Skeletal muscle tissue (tissue), 4 donors: ENCODE data around the gene NOTCH2. TPM values are rescaled to one million over a fixed set of nuclear protein-coding genes. Genes with fewer than 3 reads are reported as not detected.
"Not testable (repeated sequence)": the region's sequence is repeated elsewhere in the genome, so short reads cannot be mapped to it uniquely, and the experiment has no call there.

Source experiments
- H3K27ac ChIP-seq: one replicate; pipeline ENCODE4 v1.7.0; 2013; ENCODE audit warnings: mild to moderate bottlenecking, low read depth, low read length, inconsistent platforms
- H3K27me3 ChIP-seq, 3 donors: one replicate each; pipeline ENCODE4 v1.7.0; 2013; ENCODE audit warnings: low read length in 3 of 3; ENCODE audit not compliant: control insufficient read depth in 3 of 3, insufficient read depth in 3 of 3
- H3K36me3 ChIP-seq, 3 donors: one replicate each; pipeline ENCODE4 v1.7.0; 2013; ENCODE audit warnings: low read length in 3 of 3; ENCODE audit not compliant: control insufficient read depth in 3 of 3, insufficient read depth in 3 of 3
- H3K4me1 ChIP-seq, 3 donors: one replicate each; pipeline ENCODE4 v1.7.0; 2013; ENCODE audit warnings: low read length in 3 of 3, mild to moderate bottlenecking in 3 of 3; ENCODE audit not compliant: control insufficient read depth in 3 of 3, insufficient read depth in 3 of 3
- H3K4me3 ChIP-seq, 3 donors: one replicate each; pipeline ENCODE4 v1.7.0; 2013; ENCODE audit warnings: low read length in 3 of 3
- H3K9ac ChIP-seq, 3 donors: one replicate each; pipeline ENCODE4 v1.7.0; 2013; ENCODE audit warnings: low read length in 3 of 3, mild to moderate bottlenecking in 3 of 3, moderate library complexity in 2 of 3, low read depth in 1 of 3
- H3K9me3 ChIP-seq, 3 donors: one replicate each; pipeline ENCODE4 v1.7.0; 2013; ENCODE audit warnings: low read length in 3 of 3; ENCODE audit not compliant: control insufficient read depth in 3 of 3
- total RNA-seq: library from RNA; depleted of rRNA; stranded (reverse); fragments of >200 nt; gene quantifications from one replicate; pipeline ENCODE4 v1.2.3, GENCODE V29; 2014
- donor health status: Osteomylitis.

The NOTCH2 gene
- total RNA-seq, 1 donor from 2014 or later: 101 TPM

GRCh38 chr1:119988306-119989062 is 81.0 kb downstream of the NOTCH2 start:
- Histone ChIP-seq H3K36me3 (peaks cover 0 to 5% (median 0%) of the 10 kb centered on the region in 3 donors), H3K4me1 (peaks cover 2 to 13% (median 5%) of the 10 kb centered on the region in 3 donors), H3K4me3 (no peak overlapping the region), H3K9ac (no peak overlapping the region), H3K9me3 (no peaks in the 10 kb centered on the region), H3K27me3 (no peaks in the 10 kb centered on the region), H3K27ac (peak overlapping the region; percentile 15)

GRCh38 chr1:119987686-119988085 is 81.8 kb downstream of the NOTCH2 start:
- Histone ChIP-seq H3K27ac (peak overlapping the region; percentile 15), H3K9ac (no peak overlapping the region)

GRCh38 chr1:119987112-119987511 is 82.3 kb downstream of the NOTCH2 start:
- H3K27ac ChIP-seq: peak overlapping the region; percentile 49
- H3K4me1 ChIP-seq: peaks cover 2 to 13% (median 6%) of the 10 kb centered on the region in 3 donors
- no peaks in the 10 kb centered on the region for H3K9me3 ChIP-seq
- no peak overlapping the region for H3K9ac ChIP-seq
- no peak overlapping the region for H3K4me3 ChIP-seq
- H3K27me3 ChIP-seq: no peaks in the 10 kb centered on the region
- peaks cover 0 to 5% (median 0%) of the 10 kb centered on the region in 3 donors for H3K36me3 ChIP-seq

More at GRCh38 chr1:119987686-119988085, 81.8 kb downstream of the NOTCH2 start:
- peaks cover 0 to 5% (median 0%) of the 10 kb centered on the region in 3 donors for H3K36me3 ChIP-seq
- H3K9me3 ChIP-seq: no peaks in the 10 kb centered on the region
- H3K4me3 ChIP-seq: no peak overlapping the region
- H3K27me3 ChIP-seq: no peaks in the 10 kb centered on the region
- peaks cover 2 to 13% (median 5%) of the 10 kb centered on the region in 3 donors for H3K4me1 ChIP-seq

DNA sequence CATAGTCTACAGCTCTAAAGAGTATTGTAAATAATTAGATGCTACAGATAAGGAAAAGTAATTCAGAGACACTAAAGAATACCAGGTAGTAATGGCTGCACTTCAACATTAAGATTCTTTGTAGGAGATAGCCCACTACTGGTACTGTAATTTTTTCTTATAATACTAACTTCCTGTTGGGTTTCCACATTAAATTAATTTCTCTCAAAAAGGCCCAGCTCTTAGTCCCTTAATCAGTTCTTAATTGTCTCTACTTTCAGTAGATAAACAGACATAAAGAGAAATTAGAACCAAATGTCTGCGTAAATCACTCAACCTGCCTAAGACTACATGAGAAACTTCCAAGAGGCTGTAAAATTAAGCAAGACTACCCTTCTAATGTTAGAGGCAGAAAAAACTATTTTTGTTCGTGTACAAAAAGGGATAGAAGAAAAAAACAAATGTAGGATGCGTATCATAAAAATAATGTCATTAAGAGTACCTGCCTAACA is 83.4 kb downstream of the NOTCH2 start:
- peaks cover 0 to 5% (median 0%) of the 10 kb centered on the region in 3 donors for H3K36me3 ChIP-seq
- H3K27ac ChIP-seq: no peak overlapping the region
- H3K9me3 ChIP-seq: no peaks in the 10 kb centered on the region
- H3K4me3 ChIP-seq: no peak overlapping the region
- H3K9ac ChIP-seq: no peak overlapping the region
- no peaks in the 10 kb centered on the region for H3K27me3 ChIP-seq
- peaks cover 2 to 13% (median 12%) of the 10 kb centered on the region in 3 donors for H3K4me1 ChIP-seq

GRCh38 chr1:119984771-119985170 is 84.7 kb downstream of the NOTCH2 start:
- Histone ChIP-seq H3K9ac (no peak overlapping the region), H3K9me3 (no peaks in the 10 kb centered on the region), H3K4me3 (no peak overlapping the region)

GRCh38 chr1:119981986-119982815 is 87.3 kb downstream of the NOTCH2 start:
- Histone ChIP-seq H3K4me1 (peaks cover 0 to 7% (median 4%) of the 10 kb centered on the region in 3 donors), H3K9ac (no peak overlapping the region), H3K27ac (no peak overlapping the region), H3K27me3 (no peaks in the 10 kb centered on the region), H3K9me3 (no peaks in the 10 kb centered on the region), H3K4me3 (no peak overlapping the region), H3K36me3 (peaks cover 0 to 5% (median 0%) of the 10 kb centered on the region in 3 donors)

More at GRCh38 chr1:119984771-119985170, 84.7 kb downstream of the NOTCH2 start:
- H3K4me1 ChIP-seq: peaks cover 2 to 13% (median 12%) of the 10 kb centered on the region in 3 donors
- no peaks in the 10 kb centered on the region for H3K27me3 ChIP-seq
- H3K27ac ChIP-seq: no peak overlapping the region
- H3K36me3 ChIP-seq: peaks cover 0 to 5% (median 0%) of the 10 kb centered on the region in 3 donors

DNA sequence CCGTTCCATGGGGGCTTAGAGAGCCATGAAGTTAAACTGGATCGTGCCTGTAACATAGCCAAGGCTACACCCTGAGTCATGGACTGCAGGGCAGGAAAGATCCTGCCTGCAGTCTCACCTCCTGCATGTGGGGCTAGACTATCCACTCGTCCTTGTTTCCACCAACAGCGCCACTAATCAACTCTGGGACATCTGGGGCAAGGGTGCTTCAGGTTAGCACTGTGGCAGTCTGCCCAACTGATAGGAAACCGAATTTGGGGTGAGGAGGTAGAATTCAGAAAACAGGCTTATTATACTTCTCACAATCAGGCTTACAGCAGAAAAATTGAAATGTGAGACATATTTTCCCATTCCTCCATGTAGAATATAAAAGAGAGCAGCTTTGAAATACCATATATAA is 88.0 kb downstream of the NOTCH2 start:
- Histone ChIP-seq H3K4me3 (no peak overlapping the region), H3K4me1 (peaks cover 0 to 7% (median 4%) of the 10 kb centered on the region in 3 donors), H3K9ac (no peak overlapping the region), H3K9me3 (no peaks in the 10 kb centered on the region), H3K27me3 (no peaks in the 10 kb centered on the region), H3K36me3 (peaks cover 0 to 1% (median 0%) of the 10 kb centered on the region in 3 donors), H3K27ac (no peak overlapping the region)

DNA sequence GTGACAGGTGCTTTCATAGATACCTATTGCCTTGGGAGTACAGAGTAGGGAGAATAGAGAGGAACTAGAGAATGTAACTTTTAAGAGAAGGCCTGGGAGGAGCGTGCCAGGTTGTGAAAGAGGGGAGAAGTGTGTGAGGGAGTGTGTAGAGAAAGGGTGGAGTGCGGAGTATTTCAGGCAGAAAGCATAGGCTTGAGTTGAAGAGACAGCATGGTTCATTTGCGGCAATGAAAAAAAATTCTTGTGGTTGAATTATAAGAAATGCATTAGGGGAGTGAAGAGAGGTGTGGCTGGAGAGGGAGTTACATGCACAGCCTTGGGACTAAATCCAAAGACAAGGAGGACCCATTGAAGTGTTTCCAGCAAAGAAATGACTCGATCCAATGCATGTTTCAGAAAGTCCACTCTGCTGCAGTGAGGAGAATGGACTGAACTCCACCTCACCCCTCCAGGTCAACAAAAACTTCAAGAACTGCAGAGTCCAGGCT is 91.4 kb downstream of the NOTCH2 start:
- H3K27me3 ChIP-seq: no peaks in the 10 kb centered on the region
- no peak overlapping the region for H3K4me3 ChIP-seq
- peaks cover 0 to 12% (median 7%) of the 10 kb centered on the region in 3 donors for H3K4me1 ChIP-seq
- no peak overlapping the region for H3K9ac ChIP-seq
- no peaks in the 10 kb centered on the region for H3K36me3 ChIP-seq
- H3K9me3 ChIP-seq: no peaks in the 10 kb centered on the region
- H3K27ac ChIP-seq: no peak overlapping the region

DNA sequence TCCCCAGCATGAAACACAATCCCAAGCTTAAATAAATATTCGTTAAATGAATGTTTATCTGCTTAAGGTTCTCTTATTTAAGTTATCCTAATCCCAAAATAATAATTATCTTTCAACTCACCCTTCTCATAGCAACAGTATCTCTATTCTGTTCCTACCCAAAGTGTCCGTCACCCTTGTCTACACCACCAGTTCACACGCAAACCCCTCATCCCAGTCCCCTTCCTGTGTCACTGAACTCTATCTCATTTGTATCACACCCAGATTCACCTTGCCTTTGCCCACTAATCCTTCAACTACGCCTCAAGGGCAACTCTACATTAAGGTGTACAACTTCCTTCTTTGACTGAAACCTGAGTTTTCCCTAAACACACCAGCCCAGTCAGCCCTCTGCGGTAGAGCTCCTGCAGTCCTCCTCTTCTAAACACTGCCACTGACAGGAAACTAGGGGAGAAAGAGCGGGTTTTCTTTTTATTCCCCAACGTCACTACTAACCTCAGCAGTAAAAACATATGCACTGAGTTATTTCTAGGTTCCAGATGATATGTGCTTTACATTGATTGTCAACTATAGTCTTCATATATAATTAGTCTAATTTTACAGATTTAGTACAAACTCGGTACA is 92.2 kb downstream of the NOTCH2 start:
- H3K4me3 ChIP-seq, H3K9me3 ChIP-seq, H3K36me3 ChIP-seq, H3K27ac ChIP-seq, H3K27me3 ChIP-seq, H3K9ac ChIP-seq: not testable (repeated sequence)
- H3K4me1 ChIP-seq: peaks cover 0 to 12% (median 6%) of the 10 kb centered on the region in 3 donors
